Osteoblast (primary cell): ENCODE data around the gene FGF9. TPM values are rescaled to one million over a fixed set of nuclear protein-coding genes. Genes with fewer than 3 reads are reported as not detected.

Source experiments
- DNase-seq: peaks from one replicate; pipeline ENCODE4 v3.0.0; 2011; ENCODE audit warnings: low spot score, mixed read lengths; ENCODE audit not compliant: insufficient read length; ENCODE audit errors: missing footprints
- H2AFZ ChIP-seq: 2 replicates; pipeline ENCODE4 v1.6.0; 2011; ENCODE audit warnings: mild to moderate bottlenecking, low read length
- H3K27ac ChIP-seq: 2 replicates; pipeline ENCODE4 v1.5.1; 2011; ENCODE audit warnings: mild to moderate bottlenecking, low read depth, low read length, moderate library complexity
- H3K27me3 ChIP-seq: 2 replicates; pipeline ENCODE4 v1.6.0; 2012; ENCODE audit warnings: mild to moderate bottlenecking, control low read depth, inconsistent platforms, low read length, moderate library complexity; ENCODE audit not compliant: insufficient read depth
- H3K36me3 ChIP-seq: 2 replicates; pipeline ENCODE4 v1.5.1; 2011; ENCODE audit warnings: mild to moderate bottlenecking, low read length, control low read depth, moderate library complexity; ENCODE audit not compliant: insufficient read depth
- H3K4me1 ChIP-seq: 2 replicates; pipeline ENCODE4 v1.5.1; 2011; ENCODE audit warnings: mild to moderate bottlenecking, low read length, control low read depth, moderate library complexity; ENCODE audit not compliant: insufficient read depth
- H3K4me2 ChIP-seq: 2 replicates; pipeline ENCODE4 v1.6.0; 2011; ENCODE audit warnings: mild to moderate bottlenecking, low read length; ENCODE audit not compliant: insufficient read depth
- H3K4me3 ChIP-seq: fragments of 200-600 bp; sonication (generic); 3 replicates; pipeline ENCODE4 v1.5.1; 2012; ENCODE audit warnings: mild to moderate bottlenecking, low read length, inconsistent platforms; ENCODE audit not compliant: insufficient read depth
- H3K79me2 ChIP-seq: 2 replicates; pipeline ENCODE4 v1.6.0; 2012; ENCODE audit warnings: mild to moderate bottlenecking, low read length, control low read depth, inconsistent platforms; ENCODE audit not compliant: insufficient read depth
- H3K9me3 ChIP-seq: 2 replicates; pipeline ENCODE4 v1.5.1; 2011; ENCODE audit warnings: low read depth, low read length, control low read depth
- H4K20me1 ChIP-seq: 2 replicates; pipeline ENCODE4 v1.6.0; 2012; ENCODE audit warnings: mild to moderate bottlenecking, low read length, control low read depth; ENCODE audit not compliant: insufficient read depth
- CTCF ChIP-seq: IDR thresholded peaks from 2 replicates; pipeline ENCODE4 v1.5.1; 2011; ENCODE audit warnings: mild to moderate bottlenecking, low read depth, low read length, moderate library complexity; ENCODE audit errors: extremely low read depth
- total RNA-seq: library from RNA; depleted of rRNA; stranded (reverse); fragments of >200 nt; gene quantifications from 2 replicates; pipeline ENCODE4 v1.2.3, GENCODE V29; 2012

Gene FGF9
- total RNA-seq, 1 donor, result not detected

GRCh38 chr13:21675095-21675991, 4.5 kb downstream of the FGF9 start:
- H3K36me3 ChIP-seq, result no peaks in the 10 kb centered on the region
- TF ChIP-seq CTCF, result no peak
- no peaks in the 10 kb centered on the region for H3K79me2 ChIP-seq
- peaks cover 69% of the 10 kb centered on the region for H3K27me3 ChIP-seq
- no peak overlapping the region for H3K4me2 ChIP-seq
- H3K4me3 ChIP-seq, result no peak overlapping the region
- peak; percentile 83 for DNase-seq
- no peaks in the 10 kb centered on the region for H4K20me1 ChIP-seq
- H3K9me3 ChIP-seq, result no peaks in the 10 kb centered on the region
- H3K27ac ChIP-seq, result no peak overlapping the region
- no peak overlapping the region for H2AFZ ChIP-seq
- peaks cover 4% of the 10 kb centered on the region for H3K4me1 ChIP-seq

- Histone ChIP-seq H3K27ac (no peak overlapping the region), H3K36me3 (no peaks in the 10 kb centered on the region), H3K4me3 (no peak overlapping the region), H4K20me1 (no peaks in the 10 kb centered on the region), H3K4me2 (no peak overlapping the region), H3K79me2 (no peaks in the 10 kb centered on the region), H2AFZ (no peak overlapping the region), H3K4me1 (no peaks in the 10 kb centered on the region), H3K27me3 (peaks cover 62% of the 10 kb centered on the region), H3K9me3 (no peaks in the 10 kb centered on the region)
- TF ChIP-seq CTCF, result no peak
- DNase-seq, result peak; percentile 78
These were observed 5.7 kb downstream of the FGF9 start for GRCh38 chr13:21676611-21677021.

- H3K36me3 ChIP-seq, result no peaks in the 10 kb centered on the region
- H4K20me1 ChIP-seq, result no peaks in the 10 kb centered on the region
- H3K9me3 ChIP-seq, result no peaks in the 10 kb centered on the region
- H3K79me2 ChIP-seq, result no peaks in the 10 kb centered on the region
- peaks cover 57% of the 10 kb centered on the region for H3K27me3 ChIP-seq
- DNase-seq, result no peak
- no peak overlapping the region for H3K27ac ChIP-seq
- H3K4me2 ChIP-seq, result no peak overlapping the region
- H3K4me1 ChIP-seq, result no peaks in the 10 kb centered on the region
- H2AFZ ChIP-seq, result no peak overlapping the region
- no peak for TF ChIP-seq CTCF
- H3K4me3 ChIP-seq, result no peak overlapping the region
These were observed 6.3 kb downstream of the FGF9 start for GRCh38 chr13:21677075-21677623.

- no peak overlapping the region for H3K4me2 ChIP-seq
- no peaks in the 10 kb centered on the region for H3K9me3 ChIP-seq
- DNase-seq, result peak; percentile 80
- H2AFZ ChIP-seq, result no peak overlapping the region
- no peak overlapping the region for H3K27ac ChIP-seq
- no peaks in the 10 kb centered on the region for H3K79me2 ChIP-seq
- H3K4me1 ChIP-seq, result peaks cover 5% of the 10 kb centered on the region
- H3K27me3 ChIP-seq, result peaks cover 4% of the 10 kb centered on the region
- H3K4me3 ChIP-seq, result no peak overlapping the region
- TF ChIP-seq CTCF, result no peak
- H4K20me1 ChIP-seq, result no peaks in the 10 kb centered on the region
- no peaks in the 10 kb centered on the region for H3K36me3 ChIP-seq
These were observed 12.3 kb downstream of the FGF9 start for GRCh38 chr13:21683034-21683733.
